Breast epithelium (tissue), 3 donors: ENCODE data around the gene MAZ.

ENCODE experiments used
- CTCF ChIP-seq, 3 donors: fragments of 450-650 bp; IDR thresholded peaks; one replicate each; pipeline ENCODE4 v1.5.1; 2016 to 2017; ENCODE audit warnings: antibody characterized with exemption in 3 of 3, mild to moderate bottlenecking in 3 of 3, moderate library complexity in 3 of 3
- POLR2A ChIP-seq: fragments of 450-650 bp; IDR thresholded peaks from one replicate; pipeline ENCODE4 v1.6.1; 2016; ENCODE audit warnings: antibody characterized with exemption, mild to moderate bottlenecking, moderate library complexity
- POLR2AphosphoS5 ChIP-seq, 3 donors: sonication (generic); formaldehyde crosslinking; IDR thresholded peaks; one replicate each; pipeline ENCODE4 v1.6.1; 2017; ENCODE audit warnings: antibody characterized with exemption in 3 of 3

DNA sequence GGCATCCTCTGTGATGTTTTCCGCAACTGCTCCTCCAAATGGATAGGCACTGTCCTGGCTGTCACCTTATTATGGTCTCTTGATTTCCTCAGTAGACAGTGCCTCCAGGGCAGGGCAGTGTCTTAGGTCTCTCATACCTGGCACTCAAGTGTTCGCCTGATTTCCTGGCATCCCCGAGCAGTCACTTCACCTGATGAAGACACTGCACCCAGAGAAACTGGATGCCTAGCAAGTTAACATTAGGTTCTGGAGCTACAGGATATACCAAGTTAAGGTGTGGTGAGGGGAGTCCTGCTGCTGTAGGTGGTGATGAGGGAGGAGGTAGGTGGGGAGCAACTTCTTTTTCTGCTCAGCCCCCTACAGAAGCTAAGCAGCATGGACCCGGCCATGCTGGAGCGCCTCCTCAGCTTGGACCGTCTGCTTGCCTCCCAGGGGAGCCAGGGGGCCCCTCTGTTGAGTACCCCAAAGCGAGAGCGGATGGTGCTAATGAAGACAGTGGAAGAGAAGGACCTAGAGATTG, 3.9 kb upstream of the MAZ start:
- no peak for TF ChIP-seq CTCF (IDR thresholded peaks at IDR 0.05)
- TF ChIP-seq POLR2A = no peak
- no peak for TF ChIP-seq POLR2AphosphoS5 (IDR thresholded peaks at IDR 0.05)
